Naive B cell (primary cell): Measurements from ENCODE around the gene MOK. TPM values are rescaled to one million over a fixed set of nuclear protein-coding genes. Genes with fewer than 3 reads are reported as not detected.
A peak's percentile ranks its signal among the peaks of the same experiment; 100 is the strongest.
"Not testable (repeated sequence)": the region's sequence is repeated elsewhere in the genome, so short reads cannot be mapped to it uniquely, and the experiment has no call there.

Experiments used
- ATAC-seq, 2 donors: fragments of 150-1000 bp; cut with Tn5 transposase; 2 replicates each; pipeline ENCODE4 v1.10.0; 2021; ENCODE audit warnings: low read depth in 2 of 2, mild to moderate bottlenecking in 2 of 2, moderate library complexity in 2 of 2
- DNase-seq: peaks from one replicate; pipeline ENCODE4 v3.0.0; 2022
- H3K27ac Mint-ChIP-seq, 6 donors: one replicate each; pipeline ENCODE4 v1.8.0; 2020 to 2022; ENCODE audit warnings: mild to moderate bottlenecking in 6 of 6, mixed read lengths in 6 of 6, moderate library complexity in 5 of 6, inconsistent platforms in 2 of 6
- H3K27me3 Mint-ChIP-seq, 3 donors: one replicate each; pipeline ENCODE4 v1.8.0; 2021 to 2022; ENCODE audit warnings: mixed read lengths in 3 of 3, mild to moderate bottlenecking in 1 of 3
- H3K36me3 Mint-ChIP-seq, 2 donors: one replicate each; pipeline ENCODE4 v1.8.0; 2020 to 2022; ENCODE audit warnings: mixed read lengths in 2 of 2, inconsistent platforms in 1 of 2, mild to moderate bottlenecking in 1 of 2
- H3K4me1 Mint-ChIP-seq, 3 donors: one replicate each; pipeline ENCODE4 v1.8.0; 2020 to 2022; ENCODE audit warnings: mixed read lengths in 3 of 3, inconsistent platforms in 1 of 3, mild to moderate bottlenecking in 1 of 3, moderate library complexity in 1 of 3
- H3K4me3 Mint-ChIP-seq, 8 donors: one replicate each; pipeline ENCODE4 v1.8.0; 2020 to 2022; ENCODE audit warnings: mild to moderate bottlenecking in 8 of 8, mixed read lengths in 8 of 8, moderate library complexity in 8 of 8, inconsistent platforms in 2 of 8
- H3K9me3 Mint-ChIP-seq, 7 donors: one replicate each; pipeline ENCODE4 v1.8.0; 2020 to 2022; ENCODE audit warnings: mixed read lengths in 7 of 7, mild to moderate bottlenecking in 5 of 7, inconsistent platforms in 2 of 7, moderate library complexity in 1 of 7
- polyA plus RNA-seq, 6 donors: library from polyadenylated mRNA; unstranded; fragments of 300-500 nt; fragmentation: Illumina TruSeq; gene quantifications; one replicate each; pipeline ENCODE4 v1.2.3, GENCODE V29; 2021; ENCODE audit warnings: low read depth in 6 of 6

The MOK gene
- polyA plus RNA-seq, 6 donors from 2014 or later, result 0.64 to 2.0 (median 1.2) TPM; not detected in 1

- Mint-ChIP-seq H3K9me3 (no peaks in the 10 kb centered on the region), H3K27me3 (no peaks in the 10 kb centered on the region), H3K36me3 (peaks cover 9 to 30% of the 10 kb centered on the region in 2 donors), H3K4me1 (peaks cover 0 to 5% (median 0%) of the 10 kb centered on the region in 3 donors), H3K4me3 (no peak overlapping the region), H3K27ac (peak overlapping the region in 1 of 6 donors; percentile 21)
- ATAC-seq (no peak), DNase-seq (no peak)
Observed at GRCh38 chr14:102335163-102335562, 30.2 kb upstream of the MOK start.

DNA sequence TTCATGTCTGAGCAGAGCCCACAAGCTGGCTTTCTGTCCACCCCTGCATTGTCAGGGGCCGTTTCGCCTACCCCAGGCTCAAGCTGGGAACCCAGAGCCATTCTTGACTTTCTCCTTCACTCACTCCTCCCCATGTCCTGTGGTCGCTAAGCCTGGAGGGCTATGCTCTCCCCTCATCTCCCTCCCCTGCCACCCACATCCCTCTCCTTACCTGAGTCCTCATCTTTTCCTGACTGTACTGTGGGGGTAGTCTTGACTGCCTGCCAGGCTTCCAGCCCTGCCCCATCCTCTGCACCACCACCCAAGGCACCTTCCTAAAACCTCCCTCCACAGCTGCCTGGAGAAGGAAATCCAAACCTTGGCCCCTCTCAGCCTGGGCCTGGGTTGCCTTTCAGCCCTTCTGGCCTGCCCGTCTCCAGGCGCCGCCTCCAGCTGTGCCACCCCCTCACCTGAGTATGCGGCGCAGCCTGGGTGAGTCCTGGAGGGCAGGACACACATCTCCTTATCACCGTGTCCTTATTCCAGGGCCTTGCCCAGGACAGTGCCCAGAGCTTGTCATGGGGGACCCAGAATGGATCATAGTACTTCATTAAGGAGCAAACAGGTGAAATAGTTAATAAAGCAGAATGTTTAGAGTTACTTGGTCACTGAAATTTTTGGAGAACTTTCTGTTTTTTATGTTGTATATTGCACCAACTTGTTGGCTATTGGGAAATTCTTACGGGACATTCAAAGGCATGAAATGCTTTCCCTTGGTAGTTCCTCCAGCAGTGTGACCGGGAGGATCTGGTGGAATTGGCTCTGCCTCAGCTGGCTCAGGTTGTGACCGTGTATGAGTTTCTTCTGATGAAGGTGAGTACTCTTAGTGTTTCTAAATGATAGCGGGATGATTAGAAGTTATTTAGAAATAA is 29.1 kb upstream of the MOK start:
- H3K36me3 Mint-ChIP-seq, result peaks cover 9 to 30% of the 10 kb centered on the region in 2 donors
- no peak for ATAC-seq
- no peak for DNase-seq
- no peaks in the 10 kb centered on the region for H3K27me3 Mint-ChIP-seq
- H3K4me1 Mint-ChIP-seq, result peaks cover 0 to 5% (median 0%) of the 10 kb centered on the region in 3 donors
- H3K27ac Mint-ChIP-seq, result peak overlapping the region in 2 of 6 donors; percentile 3 to 86
- H3K4me3 Mint-ChIP-seq, result no peak overlapping the region
- H3K9me3 Mint-ChIP-seq, result no peaks in the 10 kb centered on the region

- Mint-ChIP-seq H3K4me1 (peaks cover 0 to 5% (median 0%) of the 10 kb centered on the region in 3 donors), H3K27ac (peak overlapping the region in 1 of 6 donors; percentile 3), H3K36me3 (peaks cover 9 to 23% of the 10 kb centered on the region in 2 donors), H3K27me3 (no peaks in the 10 kb centered on the region), H3K4me3 (no peak overlapping the region), H3K9me3 (no peaks in the 10 kb centered on the region)
- DNase-seq (no peak), ATAC-seq (no peak)
Observed at GRCh38 chr14:102333390-102333789, 28.4 kb upstream of the MOK start.

DNA sequence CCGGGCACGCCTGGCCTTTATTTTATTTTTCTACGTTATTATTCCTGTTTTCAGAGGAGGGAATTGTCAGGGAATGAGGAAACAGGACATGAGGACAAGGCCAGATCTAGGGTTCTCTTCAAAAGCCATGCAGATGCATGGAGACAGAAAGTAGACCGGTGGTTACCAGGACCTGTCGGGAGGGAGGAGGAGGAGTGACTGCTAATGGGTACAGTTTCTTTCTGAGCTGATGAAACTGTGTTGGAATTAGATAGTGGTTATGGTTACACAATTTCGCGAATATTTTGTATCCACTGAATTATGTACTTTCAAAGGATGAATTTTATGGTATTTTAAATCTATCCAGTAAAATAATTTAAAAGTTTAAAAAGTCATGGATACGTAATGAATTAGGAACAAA is 25.8 kb upstream of the MOK start:
- H3K27me3 Mint-ChIP-seq, result no peaks in the 10 kb centered on the region
- H3K27ac Mint-ChIP-seq, result peak overlapping the region in 1 of 6 donors; percentile 30
- H3K36me3 Mint-ChIP-seq, result peaks cover 10 to 19% of the 10 kb centered on the region in 2 donors
- DNase-seq (no peak), ATAC-seq (no peak)
- H3K9me3 Mint-ChIP-seq, result no peaks in the 10 kb centered on the region
- peak overlapping the region in 1 of 8 donors; percentile 42 for H3K4me3 Mint-ChIP-seq
- H3K4me1 Mint-ChIP-seq, result peaks cover 0 to 5% (median 0%) of the 10 kb centered on the region in 3 donors

- not testable (repeated sequence) for H3K4me1 Mint-ChIP-seq, H3K9me3 Mint-ChIP-seq, DNase-seq, H3K27ac Mint-ChIP-seq, H3K4me3 Mint-ChIP-seq, ATAC-seq, H3K27me3 Mint-ChIP-seq
- H3K36me3 Mint-ChIP-seq, result peaks cover 10 to 18% of the 10 kb centered on the region in 2 donors
Observed at GRCh38 chr14:102329381-102329780, 24.4 kb upstream of the MOK start.

GRCh38 chr14:102326583-102326982 is 21.6 kb upstream of the MOK start:
- H3K4me1 Mint-ChIP-seq, result peaks cover 7 to 18% (median 11%) of the 10 kb centered on the region in 3 donors
- H3K27me3 Mint-ChIP-seq, result no peaks in the 10 kb centered on the region
- no peak overlapping the region for H3K27ac Mint-ChIP-seq
- DNase-seq, result no peak
- no peak for ATAC-seq
- H3K9me3 Mint-ChIP-seq, result no peaks in the 10 kb centered on the region
- no peak overlapping the region for H3K4me3 Mint-ChIP-seq
- H3K36me3 Mint-ChIP-seq, result peaks cover 5 to 6% of the 10 kb centered on the region in 2 donors

- Mint-ChIP-seq H3K36me3 (peaks cover 5 to 6% of the 10 kb centered on the region in 2 donors), H3K4me1 (peaks cover 10 to 25% (median 11%) of the 10 kb centered on the region in 3 donors), H3K27me3 (no peaks in the 10 kb centered on the region), H3K27ac (peak overlapping the region in 1 of 6 donors; percentile 20), H3K4me3 (no peak overlapping the region), H3K9me3 (no peaks in the 10 kb centered on the region)
- no peak for ATAC-seq
- DNase-seq, result no peak
Observed at GRCh38 chr14:102325791-102326345, 20.9 kb upstream of the MOK start.

DNA sequence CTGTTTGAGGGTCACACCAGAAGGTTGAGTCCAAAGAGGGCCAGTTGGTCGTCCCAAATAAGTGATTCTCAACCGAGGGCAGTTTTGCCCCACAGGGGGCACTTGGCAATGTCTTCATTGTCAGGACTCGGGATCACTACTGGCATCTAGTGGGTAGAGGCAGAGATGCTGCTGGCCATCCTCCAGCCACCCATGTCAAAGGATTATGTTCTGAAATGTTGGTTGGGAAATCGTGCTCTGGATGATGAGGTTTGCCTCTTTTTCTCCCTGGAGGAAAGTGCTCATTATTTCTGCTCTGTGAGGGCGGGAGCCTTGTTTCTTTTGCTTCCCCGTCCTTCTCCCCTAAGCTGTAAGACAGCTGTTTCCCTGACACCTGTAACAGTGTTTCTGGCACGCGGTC is 18.1 kb upstream of the MOK start:
- Mint-ChIP-seq H3K36me3 (peaks cover 5 to 6% of the 10 kb centered on the region in 2 donors), H3K9me3 (no peaks in the 10 kb centered on the region), H3K27ac (peak overlapping the region in 4 of 6 donors; percentile 22 to 61 (median 36)), H3K4me1 (peaks cover 25 to 47% (median 33%) of the 10 kb centered on the region in 3 donors), H3K4me3 (peak overlapping the region in 2 of 8 donors; percentile 9 to 99), H3K27me3 (no peaks in the 10 kb centered on the region)
- ATAC-seq, result no peak
- peak; percentile 31 for DNase-seq

GRCh38 chr14:102321456-102322422 is 16.8 kb upstream of the MOK start:
- Mint-ChIP-seq H3K4me3 (peak overlapping the region in 6 of 8 donors; percentile 32 to 99 (median 78)), H3K27ac (peak overlapping the region in 1 of 6 donors; percentile 19), H3K9me3 (peaks cover 0 to 3% (median 0%) of the 10 kb centered on the region in 7 donors), H3K4me1 (peaks cover 33 to 60% (median 47%) of the 10 kb centered on the region in 3 donors), H3K36me3 (peaks cover 5 to 6% of the 10 kb centered on the region in 2 donors), H3K27me3 (peaks cover 0 to 2% (median 0%) of the 10 kb centered on the region in 3 donors)
- no peak for DNase-seq
- ATAC-seq, result no peak

GRCh38 chr14:102320671-102321455 is 15.9 kb upstream of the MOK start:
- ATAC-seq, result no peak
- Mint-ChIP-seq H3K4me1 (peaks cover 35 to 68% (median 55%) of the 10 kb centered on the region in 3 donors), H3K27me3 (peaks cover 0 to 4% (median 0%) of the 10 kb centered on the region in 3 donors), H3K27ac (peak overlapping the region in 4 of 6 donors; percentile 77 to 100 (median 96)), H3K36me3 (no peaks in the 10 kb centered on the region), H3K9me3 (peaks cover 0 to 5% (median 0%) of the 10 kb centered on the region in 7 donors), H3K4me3 (peak overlapping the region; percentile 47 to 99 (median 89))
- DNase-seq, result no peak

- DNase-seq (no peak), ATAC-seq (peak; percentile 38 to 40)
- Mint-ChIP-seq H3K27me3 (peaks cover 0 to 4% (median 0%) of the 10 kb centered on the region in 3 donors), H3K36me3 (no peaks in the 10 kb centered on the region), H3K4me1 (peaks cover 35 to 68% (median 59%) of the 10 kb centered on the region in 3 donors), H3K4me3 (peak overlapping the region; percentile 88 to 99 (median 91)), H3K27ac (peak overlapping the region; percentile 76 to 100 (median 96)), H3K9me3 (peaks cover 0 to 5% (median 0%) of the 10 kb centered on the region in 7 donors)
Observed at GRCh38 chr14:102320033-102320660, 15.2 kb upstream of the MOK start.
